Gastrocnemius medialis (tissue), 4 donors: Measurements from ENCODE around the gene KCND3. TPM values are rescaled to one million over a fixed set of nuclear protein-coding genes. Genes with fewer than 3 reads are reported as not detected.

ENCODE experiments used
- ATAC-seq, 2 donors: fragments of 150-250 bp; one replicate each; pipeline ENCODE4 v1.9.1; 2016
- DNase-seq, 2 donors: peaks; one replicate each; pipeline ENCODE4 v3.0.0-alpha.2; 2019
- H3K27ac ChIP-seq, 4 donors: fragments of 200-600 bp; sonication (generic); 1 replicate in 1 of 4; 2 replicates in 3 of 4; pipeline ENCODE4 v1.5.1; 2016 to 2018; ENCODE audit warnings: mild to moderate bottlenecking in 2 of 4, moderate library complexity in 1 of 4
- H3K27me3 ChIP-seq, 3 donors: fragments of 200-600 bp; sonication (generic) in 2 of 3; 1 replicate in 1 of 3; 2 replicates in 2 of 3; pipeline versions ENCODE4 v1.5.1 to v1.6.0; 2016 to 2019; ENCODE audit warnings: mild to moderate bottlenecking in 1 of 3, moderate library complexity in 1 of 3
- H3K36me3 ChIP-seq, 2 donors: fragments of 200-600 bp; sonication (generic) in 1 of 2; one replicate each; pipeline ENCODE4 v1.5.1; 2017 to 2018
- H3K4me1 ChIP-seq, 2 donors: fragments of 200-600 bp; sonication (generic) in 1 of 2; one replicate each; pipeline ENCODE4 v1.5.1; 2016 to 2017; ENCODE audit warnings: mild to moderate bottlenecking in 2 of 2
- H3K4me3 ChIP-seq, 4 donors: fragments of 200-600 bp; sonication (generic) in 3 of 4; 1 replicate in 1 of 4; 2 replicates in 3 of 4; pipeline ENCODE4 v1.5.1; 2016 to 2019; ENCODE audit warnings: mild to moderate bottlenecking in 2 of 4
- H3K9me3 ChIP-seq, 3 donors: fragments of 200-600 bp; sonication (generic) in 2 of 3; 1 replicate in 1 of 3; 2 replicates in 2 of 3; pipeline ENCODE4 v1.5.1; 2016 to 2019
- POLR2A ChIP-seq, 2 donors: fragments of 450-650 bp; IDR thresholded peaks; one replicate each; pipeline ENCODE4 v1.6.1; 2017; ENCODE audit warnings: antibody characterized with exemption in 2 of 2, mild to moderate bottlenecking in 2 of 2, moderate library complexity in 2 of 2
- in situ Hi-C, 4 donors: fragments of 200-750 bp; cut with MboI; loops; one replicate each; pipeline versions ENCODE4 v1.15.0 to v1.8.0; 2017; ENCODE audit warnings: low sequenced_read_pairs in 4 of 4
- intact Hi-C: fragments of 100-400 bp; cut with DNase I; formaldehyde crosslinking; loops from one replicate; pipeline ENCODE4 v1.15.1; 2023; ENCODE audit warnings: low total_unique reads
- total RNA-seq, 4 donors: library from RNA; depleted of rRNA; stranded (reverse); fragments of >200 nt; gene quantifications; one replicate each; pipeline versions ENCODE4 v1.1.0 to v1.2.3, GENCODE V29; 2016
- TF ChIP-seq, protein P1 (sequence below), 5 experiments: fragments of 450-650 bp in 3 of 5; fragments of 200-600 bp in 2 of 5; sonication (generic) in 2 of 5; IDR thresholded peaks in 4 of 5; conservative IDR thresholded peaks in 1 of 5; 1 replicate in 4 of 5; 2 replicates in 1 of 5; pipeline ENCODE4 v1.5.1; 2016 to 2019; ENCODE audit warnings: antibody characterized with exemption in 5 of 5, mild to moderate bottlenecking in 3 of 5, moderate library complexity in 3 of 5

Gene KCND3
- total RNA-seq, 4 donors from 2014 or later: 1.2 to 2.6 (median 1.5) TPM

DNA sequence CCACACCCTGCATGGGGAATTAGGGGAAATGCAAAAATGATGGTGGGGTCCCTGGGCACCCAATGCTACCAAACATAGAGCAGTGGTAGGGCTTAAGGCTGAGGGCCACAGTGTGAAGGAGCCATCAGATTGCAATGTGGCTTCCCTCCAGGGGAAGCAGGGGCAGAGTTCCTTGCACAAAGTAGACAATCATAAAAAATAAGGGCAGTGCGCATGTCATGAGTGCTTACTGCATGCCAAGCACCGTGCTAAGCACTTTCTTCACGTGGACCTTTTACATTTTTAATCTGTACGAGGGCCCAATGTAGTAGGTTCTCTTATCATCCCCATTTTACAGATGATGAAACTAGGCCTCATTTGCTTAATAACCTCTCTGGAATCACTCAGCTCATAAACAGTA, 177.2 kb downstream of the KCND3 start:
- no peak overlapping the region for H3K27ac ChIP-seq
- H3K27me3 ChIP-seq: no peaks in the 10 kb centered on the region
- in situ Hi-C loops: loop anchor here in 1 of 4 donors (25.0 kb wide), 1 partner anchor 525 kb away; no protein-coding TSS in a partner anchor
- no peak for ATAC-seq
- no peaks in the 10 kb centered on the region for H3K9me3 ChIP-seq
- DNase-seq: no peak
- H3K36me3 ChIP-seq: no peaks in the 10 kb centered on the region
- no peak for TF ChIP-seq POLR2A (IDR thresholded peaks at IDR 0.05)
- intact Hi-C loops: no loop called here
- no peak overlapping the region for H3K4me3 ChIP-seq
- no peaks in the 10 kb centered on the region for H3K4me1 ChIP-seq

DNA sequence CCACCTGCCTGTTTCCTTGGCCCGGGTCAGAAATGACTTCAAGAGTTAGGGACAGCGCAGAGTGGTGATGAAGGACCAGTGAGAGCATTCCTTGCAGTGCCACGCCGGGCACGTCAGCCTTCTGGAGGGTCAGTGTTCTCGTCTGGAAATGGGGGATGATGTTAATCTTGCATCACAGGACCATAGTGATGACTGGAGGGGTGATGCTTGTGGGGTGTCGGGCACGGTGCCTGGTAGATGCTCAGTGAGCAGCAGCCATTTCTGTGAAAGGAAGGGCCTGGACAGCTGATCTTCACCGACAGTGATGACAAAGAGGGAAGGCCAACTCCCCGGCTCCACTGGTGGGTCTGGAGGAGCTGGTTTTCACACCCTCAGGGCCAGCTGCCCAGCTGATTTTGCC, 177.6 kb downstream of the KCND3 start:
- Histone ChIP-seq H3K36me3 (no peaks in the 10 kb centered on the region), H3K9me3 (no peaks in the 10 kb centered on the region), H3K27me3 (no peaks in the 10 kb centered on the region), H3K4me1 (no peaks in the 10 kb centered on the region), H3K27ac (no peak overlapping the region), H3K4me3 (no peak overlapping the region)
- TF ChIP-seq, protein P1, sequence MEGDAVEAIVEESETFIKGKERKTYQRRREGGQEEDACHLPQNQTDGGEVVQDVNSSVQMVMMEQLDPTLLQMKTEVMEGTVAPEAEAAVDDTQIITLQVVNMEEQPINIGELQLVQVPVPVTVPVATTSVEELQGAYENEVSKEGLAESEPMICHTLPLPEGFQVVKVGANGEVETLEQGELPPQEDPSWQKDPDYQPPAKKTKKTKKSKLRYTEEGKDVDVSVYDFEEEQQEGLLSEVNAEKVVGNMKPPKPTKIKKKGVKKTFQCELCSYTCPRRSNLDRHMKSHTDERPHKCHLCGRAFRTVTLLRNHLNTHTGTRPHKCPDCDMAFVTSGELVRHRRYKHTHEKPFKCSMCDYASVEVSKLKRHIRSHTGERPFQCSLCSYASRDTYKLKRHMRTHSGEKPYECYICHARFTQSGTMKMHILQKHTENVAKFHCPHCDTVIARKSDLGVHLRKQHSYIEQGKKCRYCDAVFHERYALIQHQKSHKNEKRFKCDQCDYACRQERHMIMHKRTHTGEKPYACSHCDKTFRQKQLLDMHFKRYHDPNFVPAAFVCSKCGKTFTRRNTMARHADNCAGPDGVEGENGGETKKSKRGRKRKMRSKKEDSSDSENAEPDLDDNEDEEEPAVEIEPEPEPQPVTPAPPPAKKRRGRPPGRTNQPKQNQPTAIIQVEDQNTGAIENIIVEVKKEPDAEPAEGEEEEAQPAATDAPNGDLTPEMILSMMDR (IDR thresholded peaks at IDR 0.05 in 4 of 5, conservative IDR thresholded peaks at IDR 0.05 in 1 of 5): no peak
- TF ChIP-seq POLR2A (IDR thresholded peaks at IDR 0.05): no peak
- intact Hi-C loops: no loop called here
- no peak for ATAC-seq
- DNase-seq: no peak
- in situ Hi-C loops: loop anchor here in 1 of 4 donors (25.0 kb wide), 1 partner anchor 525 kb away; no protein-coding TSS in a partner anchor

DNA sequence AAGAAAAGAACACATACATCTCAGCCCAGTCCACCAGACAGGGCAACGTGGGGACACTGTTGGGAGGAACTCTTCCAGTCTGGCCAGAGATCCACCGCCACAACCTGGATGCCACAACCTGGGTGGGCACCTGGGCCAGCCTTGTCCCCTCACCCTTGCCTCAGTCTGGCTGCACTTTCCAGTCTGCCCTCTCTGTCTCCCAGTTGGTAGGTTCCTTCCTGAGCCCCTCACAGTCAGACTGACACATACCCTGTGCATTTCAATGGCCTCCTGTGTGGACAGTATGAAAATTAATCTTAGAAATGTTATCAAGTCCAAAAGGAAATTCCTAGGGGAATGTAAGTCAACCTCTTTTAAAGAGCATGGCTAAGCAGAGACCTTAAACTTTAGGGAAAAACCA, 184.2 kb downstream of the KCND3 start:
- Histone ChIP-seq H3K36me3 (no peaks in the 10 kb centered on the region), H3K27me3 (no peaks in the 10 kb centered on the region), H3K9me3 (no peaks in the 10 kb centered on the region), H3K27ac (no peak overlapping the region), H3K4me3 (no peak overlapping the region), H3K4me1 (peaks cover 0 to 3% of the 10 kb centered on the region in 2 donors)
- TF ChIP-seq, protein P1 (IDR thresholded peaks at IDR 0.05 in 4 of 5, conservative IDR thresholded peaks at IDR 0.05 in 1 of 5): no peak
- no peak for TF ChIP-seq POLR2A (IDR thresholded peaks at IDR 0.05)
- intact Hi-C loops: loop anchor here (10.0 kb wide), 1 partner anchor 1070 kb away; no protein-coding TSS in a partner anchor
- no peak for ATAC-seq
- in situ Hi-C loops: loop anchor here in 1 of 4 donors (25.0 kb wide), 1 partner anchor 532 kb away; no protein-coding TSS in a partner anchor
- DNase-seq: no peak

DNA sequence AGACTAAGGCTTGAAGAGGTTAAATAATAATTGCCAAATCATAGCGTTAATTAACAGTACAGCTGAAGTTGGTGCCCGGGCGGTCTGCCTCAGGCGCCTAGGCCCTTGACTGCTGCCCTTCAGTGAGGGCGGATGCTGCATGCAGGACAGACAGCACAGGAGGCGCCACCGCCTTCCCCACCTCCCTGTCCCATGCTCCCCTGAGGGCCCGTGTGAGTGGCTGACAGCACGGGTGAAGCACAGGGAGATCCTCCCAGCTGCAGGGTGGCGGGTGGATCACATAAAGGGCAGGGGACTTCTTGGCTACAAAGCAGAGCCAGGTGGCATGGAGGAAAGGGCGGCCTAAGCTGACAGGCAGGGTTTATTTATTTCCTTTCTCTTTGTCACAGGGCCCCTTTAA, 184.7 kb downstream of the KCND3 start:
- no peak for DNase-seq
- no peaks in the 10 kb centered on the region for H3K9me3 ChIP-seq
- H3K27ac ChIP-seq: no peak overlapping the region
- intact Hi-C loops: loop anchor here (10.0 kb wide), 1 partner anchor 1070 kb away; no protein-coding TSS in a partner anchor
- in situ Hi-C loops: loop anchor here in 1 of 4 donors (25.0 kb wide), 1 partner anchor 533 kb away; no protein-coding TSS in a partner anchor
- no peak for ATAC-seq
- H3K36me3 ChIP-seq: no peaks in the 10 kb centered on the region
- no peak for TF ChIP-seq POLR2A (IDR thresholded peaks at IDR 0.05)
- no peaks in the 10 kb centered on the region for H3K27me3 ChIP-seq
- no peak overlapping the region for H3K4me3 ChIP-seq
- H3K4me1 ChIP-seq: peaks cover 0 to 3% of the 10 kb centered on the region in 2 donors

DNA sequence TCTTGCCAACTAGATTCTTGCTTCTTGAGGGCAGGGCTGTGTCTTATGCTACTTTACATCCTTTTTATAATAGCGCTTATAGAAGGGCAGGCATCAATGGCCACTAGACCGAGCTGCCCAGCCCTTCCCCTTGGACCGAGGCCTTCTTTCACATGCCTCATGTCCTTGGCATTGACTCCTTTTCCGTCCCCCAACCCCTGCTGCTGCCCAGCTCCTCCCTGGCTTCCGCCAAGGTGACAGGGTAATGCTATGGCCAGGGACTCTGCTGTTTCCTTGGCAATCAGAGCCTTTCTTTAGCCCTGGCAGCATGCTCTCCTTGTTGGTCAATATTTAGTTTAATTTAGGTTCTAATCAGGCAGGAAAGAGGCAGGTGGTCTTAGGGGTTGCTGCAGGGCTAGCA, 185.5 kb downstream of the KCND3 start:
- ATAC-seq (no peak), DNase-seq (no peak)
- H3K4me3 ChIP-seq: no peak overlapping the region
- peaks cover 0 to 3% of the 10 kb centered on the region in 2 donors for H3K4me1 ChIP-seq
- TF ChIP-seq, protein P1 (IDR thresholded peaks at IDR 0.05 in 4 of 5, conservative IDR thresholded peaks at IDR 0.05 in 1 of 5): no peak
- TF ChIP-seq POLR2A (IDR thresholded peaks at IDR 0.05): no peak
- no peaks in the 10 kb centered on the region for H3K36me3 ChIP-seq
- no peaks in the 10 kb centered on the region for H3K27me3 ChIP-seq
- no peak overlapping the region for H3K27ac ChIP-seq
- no peaks in the 10 kb centered on the region for H3K9me3 ChIP-seq
- in situ Hi-C loops (loop anchor here in 1 of 4 donors (25.0 kb wide), 1 partner anchor 533 kb away; no protein-coding TSS in a partner anchor), intact Hi-C loops (loop anchor here (10.0 kb wide), 1 partner anchor 1071 kb away; no protein-coding TSS in a partner anchor)
